SK-N-SH treated with all-trans-retinoic acid at 6 μM for 48 hours (cell line): ENCODE measurements around the gene AQP3.

ENCODE experiments used
- ATAC-seq: fragments of 200-7000 bp; cut with Tn5 transposase; 3 replicates; pipeline ENCODE4 v1.9.1; 2020; ENCODE audit warnings: mild to moderate bottlenecking, moderate library complexity
- ARNTL ChIP-seq: fragments of 450-650 bp; formaldehyde crosslinking; IDR thresholded peaks from 2 replicates; pipeline ENCODE4 v1.5.0; 2020; ENCODE audit warnings: low read depth, mild to moderate bottlenecking, moderate library complexity, borderline replicate concordance
- CREB5 ChIP-seq: fragments of 250-450 bp; sonication (Bioruptor Pico); IDR thresholded peaks from 2 replicates; pipeline ENCODE4 v1.5.1; 2020; ENCODE audit warnings: low read depth, mild to moderate bottlenecking, moderate library complexity
- CSDC2 ChIP-seq: fragments of 250-450 bp; sonication (Bioruptor Pico); IDR thresholded peaks from 2 replicates; pipeline ENCODE4 v1.5.0; 2020; ENCODE audit warnings: mild to moderate bottlenecking, moderate library complexity
- ESRRG ChIP-seq: fragments of 250-450 bp; sonication (Bioruptor Pico); IDR thresholded peaks from 2 replicates; pipeline ENCODE4 v1.6.1; 2021; ENCODE audit warnings: mild to moderate bottlenecking
- ISL1 ChIP-seq: fragments of 250-450 bp; sonication (Bioruptor Pico); IDR thresholded peaks from 2 replicates; pipeline ENCODE4 v2.1.2; 2022; ENCODE audit warnings: mild to moderate bottlenecking, moderate library complexity
- OSR1 ChIP-seq: fragments of 250-450 bp; sonication (Bioruptor Pico); IDR thresholded peaks from 2 replicates; pipeline ENCODE4 v1.8.0; 2022; ENCODE audit warnings: moderate library complexity, mild to moderate bottlenecking, inconsistent platforms
- PPARA ChIP-seq: fragments of 250-450 bp; sonication (Bioruptor Pico); IDR thresholded peaks from 2 replicates; pipeline ENCODE4 v1.5.0; 2020; ENCODE audit warnings: mild to moderate bottlenecking, borderline replicate concordance
- RARB ChIP-seq: fragments of 250-450 bp; sonication (Bioruptor Pico); IDR thresholded peaks from 2 replicates; pipeline ENCODE4 v1.8.0; 2021; ENCODE audit warnings: mild to moderate bottlenecking, moderate library complexity
- SNAI2 ChIP-seq: fragments of 250-450 bp; sonication (Bioruptor Pico); IDR thresholded peaks from 2 replicates; pipeline ENCODE4 v1.5.0; 2020; ENCODE audit warnings: mild to moderate bottlenecking, moderate library complexity
- TOX ChIP-seq: fragments of 250-450 bp; sonication (Bioruptor Pico); IDR thresholded peaks from 2 replicates; pipeline ENCODE4 v1.8.0; 2021; ENCODE audit warnings: mild to moderate bottlenecking, moderate library complexity, borderline replicate concordance
- ZFP3 ChIP-seq: fragments of 250-450 bp; sonication (Bioruptor Pico); IDR thresholded peaks from 2 replicates; pipeline ENCODE4 v1.5.0; 2020; ENCODE audit warnings: mild to moderate bottlenecking, moderate library complexity
- ZNF565 ChIP-seq: fragments of 450-650 bp; formaldehyde crosslinking; conservative IDR thresholded peaks from 2 replicates; pipeline ENCODE4 v1.5.0; 2020; ENCODE audit warnings: low read depth, mild to moderate bottlenecking, moderate library complexity
- ZNF70 ChIP-seq: fragments of 450-650 bp; formaldehyde crosslinking; IDR thresholded peaks from 2 replicates; pipeline ENCODE4 v1.5.0; 2020; ENCODE audit warnings: mild to moderate bottlenecking, moderate library complexity
- ZNF8 ChIP-seq: fragments of 450-650 bp; formaldehyde crosslinking; IDR thresholded peaks from 2 replicates; pipeline ENCODE4 v1.5.0; 2020; ENCODE audit warnings: mild to moderate bottlenecking, moderate library complexity
- TF ChIP-seq, protein P1 (sequence below): fragments of 250-450 bp; sonication (Bioruptor Pico); IDR thresholded peaks from 2 replicates; pipeline ENCODE4 v1.8.0; 2021; ENCODE audit warnings: low read depth, mild to moderate bottlenecking, moderate library complexity, borderline replicate concordance
- TF ChIP-seq, protein P2 (sequence below): fragments of 250-450 bp; sonication (Bioruptor Pico); IDR thresholded peaks from 2 replicates; pipeline ENCODE4 v1.8.0; 2020; ENCODE audit warnings: mild to moderate bottlenecking, moderate library complexity, borderline replicate concordance
- TF ChIP-seq, protein P3 (sequence below): fragments of 250-450 bp; sonication (Bioruptor Pico); IDR thresholded peaks from 2 replicates; pipeline ENCODE4 v1.5.1; 2021; ENCODE audit warnings: mild to moderate bottlenecking, moderate library complexity

AQP3 gene

GRCh38 chr9:33436445-33436844 is 10.9 kb downstream of the AQP3 start (continued):
- no peak for TF ChIP-seq CREB5 (CRISPR knock-in tag)
- TF ChIP-seq ZNF8 (CRISPR knock-in tag), result no peak
- TF ChIP-seq, protein P1, sequence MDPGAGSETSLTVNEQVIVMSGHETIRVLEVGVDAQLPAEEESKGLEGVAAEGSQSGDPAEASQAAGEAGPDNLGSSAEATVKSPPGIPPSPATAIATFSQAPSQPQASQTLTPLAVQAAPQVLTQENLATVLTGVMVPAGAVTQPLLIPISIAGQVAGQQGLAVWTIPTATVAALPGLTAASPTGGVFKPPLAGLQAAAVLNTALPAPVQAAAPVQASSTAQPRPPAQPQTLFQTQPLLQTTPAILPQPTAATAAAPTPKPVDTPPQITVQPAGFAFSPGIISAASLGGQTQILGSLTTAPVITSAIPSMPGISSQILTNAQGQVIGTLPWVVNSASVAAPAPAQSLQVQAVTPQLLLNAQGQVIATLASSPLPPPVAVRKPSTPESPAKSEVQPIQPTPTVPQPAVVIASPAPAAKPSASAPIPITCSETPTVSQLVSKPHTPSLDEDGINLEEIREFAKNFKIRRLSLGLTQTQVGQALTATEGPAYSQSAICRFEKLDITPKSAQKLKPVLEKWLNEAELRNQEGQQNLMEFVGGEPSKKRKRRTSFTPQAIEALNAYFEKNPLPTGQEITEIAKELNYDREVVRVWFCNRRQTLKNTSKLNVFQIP, result no peak
- TF ChIP-seq RARB (CRISPR knock-in tag), result no peak
- TF ChIP-seq, all 23 proteins: peak for 0

- ATAC-seq, result no peak
- TF ChIP-seq ZNF70 (CRISPR knock-in tag) (no peak), CSDC2 (CRISPR knock-in tag) (no peak), CREB5 (CRISPR knock-in tag) (no peak), ZNF8 (CRISPR knock-in tag) (no peak), RARB (CRISPR knock-in tag) (no peak), OSR1 (CRISPR knock-in tag) (no peak), ARNTL (CRISPR knock-in tag) (no peak), TOX (CRISPR knock-in tag) (no peak), ZFP3 (CRISPR knock-in tag) (no peak), SNAI2 (no peak), ISL1 (CRISPR knock-in tag) (no peak)
- TF ChIP-seq, protein P1, result no peak
Observed at GRCh38 chr9:33435821-33436277, 11.5 kb downstream of the AQP3 start.

DNA sequence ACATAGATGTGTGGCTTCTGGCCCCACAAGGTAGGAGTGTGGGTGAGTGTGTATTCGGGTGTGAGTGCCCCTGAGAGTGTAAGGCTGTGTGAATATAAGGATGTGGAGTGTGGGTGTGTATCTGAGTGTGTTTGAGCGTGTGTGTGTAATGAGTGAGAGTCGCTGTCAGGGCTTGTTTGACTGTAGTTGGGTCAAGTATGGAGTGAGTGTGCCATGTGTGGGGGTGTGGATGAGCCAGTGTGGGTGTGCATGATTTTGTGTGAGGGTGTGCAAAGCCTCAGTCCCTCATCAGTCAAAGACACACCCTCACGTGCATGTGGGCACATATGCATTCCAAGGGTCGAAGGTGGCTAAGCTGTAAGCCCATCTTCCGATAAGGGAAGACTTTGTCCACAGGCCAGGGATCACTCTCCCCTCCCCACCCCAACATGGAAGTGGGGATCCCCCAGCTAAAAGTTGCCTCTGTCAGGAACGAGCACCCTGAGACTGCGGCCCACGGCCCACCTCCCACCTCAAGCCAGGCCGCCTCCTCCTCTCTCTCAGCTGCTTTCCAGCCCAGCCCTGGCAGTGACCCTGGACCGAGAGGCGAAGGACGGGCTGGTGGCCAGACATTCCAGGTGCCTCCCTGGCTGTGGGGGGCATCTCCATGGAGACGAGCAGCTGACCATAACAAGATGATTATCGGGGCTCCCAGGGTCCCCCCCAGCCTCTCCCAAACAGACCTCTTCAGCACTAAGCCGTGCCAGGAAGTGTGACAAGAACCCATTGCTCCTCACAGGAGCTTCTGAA is 12.9 kb downstream of the AQP3 start:
- ATAC-seq, result no peak
- TF ChIP-seq ESRRG (CRISPR knock-in tag), result no peak
- TF ChIP-seq PPARA (CRISPR knock-in tag), result no peak
- no peak for TF ChIP-seq ZNF70 (CRISPR knock-in tag)
- TF ChIP-seq, protein P1, result no peak
- no peak for TF ChIP-seq SNAI2
- no peak for TF ChIP-seq ISL1 (CRISPR knock-in tag)
- no peak for TF ChIP-seq ZNF565 (CRISPR knock-in tag)
- TF ChIP-seq ZFP3 (CRISPR knock-in tag), result no peak
- TF ChIP-seq, protein P2, sequence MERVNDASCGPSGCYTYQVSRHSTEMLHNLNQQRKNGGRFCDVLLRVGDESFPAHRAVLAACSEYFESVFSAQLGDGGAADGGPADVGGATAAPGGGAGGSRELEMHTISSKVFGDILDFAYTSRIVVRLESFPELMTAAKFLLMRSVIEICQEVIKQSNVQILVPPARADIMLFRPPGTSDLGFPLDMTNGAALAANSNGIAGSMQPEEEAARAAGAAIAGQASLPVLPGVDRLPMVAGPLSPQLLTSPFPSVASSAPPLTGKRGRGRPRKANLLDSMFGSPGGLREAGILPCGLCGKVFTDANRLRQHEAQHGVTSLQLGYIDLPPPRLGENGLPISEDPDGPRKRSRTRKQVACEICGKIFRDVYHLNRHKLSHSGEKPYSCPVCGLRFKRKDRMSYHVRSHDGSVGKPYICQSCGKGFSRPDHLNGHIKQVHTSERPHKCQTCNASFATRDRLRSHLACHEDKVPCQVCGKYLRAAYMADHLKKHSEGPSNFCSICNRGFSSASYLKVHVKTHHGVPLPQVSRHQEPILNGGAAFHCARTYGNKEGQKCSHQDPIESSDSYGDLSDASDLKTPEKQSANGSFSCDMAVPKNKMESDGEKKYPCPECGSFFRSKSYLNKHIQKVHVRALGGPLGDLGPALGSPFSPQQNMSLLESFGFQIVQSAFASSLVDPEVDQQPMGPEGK (CRISPR knock-in tag), result no peak
- TF ChIP-seq TOX (CRISPR knock-in tag), result no peak
- TF ChIP-seq, protein P3, sequence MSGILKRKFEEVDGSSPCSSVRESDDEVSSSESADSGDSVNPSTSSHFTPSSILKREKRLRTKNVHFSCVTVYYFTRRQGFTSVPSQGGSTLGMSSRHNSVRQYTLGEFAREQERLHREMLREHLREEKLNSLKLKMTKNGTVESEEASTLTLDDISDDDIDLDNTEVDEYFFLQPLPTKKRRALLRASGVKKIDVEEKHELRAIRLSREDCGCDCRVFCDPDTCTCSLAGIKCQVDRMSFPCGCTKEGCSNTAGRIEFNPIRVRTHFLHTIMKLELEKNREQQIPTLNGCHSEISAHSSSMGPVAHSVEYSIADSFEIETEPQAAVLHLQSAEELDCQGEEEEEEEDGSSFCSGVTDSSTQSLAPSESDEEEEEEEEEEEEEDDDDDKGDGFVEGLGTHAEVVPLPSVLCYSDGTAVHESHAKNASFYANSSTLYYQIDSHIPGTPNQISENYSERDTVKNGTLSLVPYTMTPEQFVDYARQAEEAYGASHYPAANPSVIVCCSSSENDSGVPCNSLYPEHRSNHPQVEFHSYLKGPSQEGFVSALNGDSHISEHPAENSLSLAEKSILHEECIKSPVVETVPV, result no peak
